HEK293 (cell line): ENCODE data around the gene DDX55.

ENCODE experiments used
- CTCF ChIA-PET: fragments of 350-600 bp; formaldehyde crosslinking; extraction: SDS; loops from one replicate; lab custom pipeline; 2021; ENCODE audit warnings: antibody characterized with exemption; lab: Yijun Ruan, JAX
- POLR2A ChIA-PET: fragments of 300-600 bp; formaldehyde crosslinking; extraction: SDS; loops from one replicate; lab custom pipeline; 2020; ENCODE audit warnings: antibody characterized with exemption, inconsistent platforms; lab: Yijun Ruan, JAX
- H3K27ac ChIP-seq: fragments of 200-500 bp; sonication (Bioruptor generic); 2 replicates; pipeline ENCODE4 v1.5.1; 2014; ENCODE audit warnings: low read depth, low read length, control low read depth, inconsistent platforms; ENCODE audit errors: extremely low read depth
- H3K36me3 ChIP-seq, 2 experiments: fragments of 200-500 bp in 1 of 2; sonication (Bioruptor generic) in 1 of 2; 1 replicate in 1 of 2; 2 replicates in 1 of 2; pipeline ENCODE4 v1.5.1; 2014 to 2017; ENCODE audit warnings: inconsistent platforms in 2 of 2, low read length in 2 of 2; ENCODE audit not compliant: control insufficient read depth in 2 of 2, insufficient read depth in 1 of 2
- H3K4me1 ChIP-seq: fragments of 200-500 bp; sonication (Bioruptor generic); 2 replicates; pipeline ENCODE4 v1.5.1; 2014; ENCODE audit warnings: mild to moderate bottlenecking, low read length, inconsistent platforms; ENCODE audit not compliant: control insufficient read depth, insufficient read depth
- H3K4me3 ChIP-seq: 2 replicates; pipeline ENCODE4 v1.5.1; 2011; ENCODE audit warnings: low read depth, mild to moderate bottlenecking, control low read depth, low read length, moderate library complexity
- H3K9me3 ChIP-seq: fragments of 200-500 bp; sonication (Bioruptor generic); 2 replicates; pipeline ENCODE4 v1.5.1; 2014; ENCODE audit warnings: low read depth, low read length, inconsistent platforms; ENCODE audit not compliant: control insufficient read depth, insufficient read depth
- ZNF639 ChIP-seq: fragments of 450-650 bp; formaldehyde crosslinking; IDR thresholded peaks from 2 replicates; pipeline ENCODE4 v1.5.1; 2016; ENCODE audit warnings: missing biosample characterization, missing genetic modification characterization

Gene DDX55

DNA sequence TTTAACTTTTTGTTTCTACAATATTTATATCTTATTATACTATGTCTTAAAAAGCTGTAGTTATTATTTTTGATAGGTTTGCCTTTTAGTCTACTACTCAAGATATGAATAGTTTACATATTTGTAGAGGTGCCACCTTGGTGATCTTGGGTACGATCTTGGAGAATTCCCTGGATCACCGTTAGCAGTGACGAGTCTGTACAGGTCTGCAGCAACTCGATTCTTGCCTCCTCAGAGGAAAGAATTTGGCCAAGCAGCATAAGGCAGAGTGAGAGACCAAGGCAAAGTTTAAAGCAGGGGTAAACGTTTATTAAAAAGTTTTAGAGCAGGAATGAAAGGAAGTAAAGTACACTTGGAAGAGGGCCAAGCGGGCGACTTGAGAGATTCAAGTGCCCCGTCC lies 65.9 kb downstream of the DDX55 start:
- CTCF ChIA-PET, result interaction anchor here (0.6 kb wide), 1 partner anchor 42 kb away, joined by 3 read pairs; no protein-coding TSS in a partner anchor
- Histone ChIP-seq H3K9me3 (no peaks in the 10 kb centered on the region), H3K36me3 (peaks cover under 1 to 8% of the 10 kb centered on the region in 2 experiments; a peak in 2 of 3 replicates), H3K4me1 (no peaks in the 10 kb centered on the region), H3K27ac (no peak overlapping the region), H3K4me3 (no peak overlapping the region)
- POLR2A ChIA-PET, result no interaction called here
- TF ChIP-seq ZNF639 (tag by site-specific recombination), result no peak
